ENCODE measurements around the gene AMN. TPM values are rescaled to one million over a fixed set of nuclear protein-coding genes. Genes with fewer than 3 reads are reported as not detected.

Gene AMN
- total RNA-seq, 1 donor = 0.43 TPM

DNA sequence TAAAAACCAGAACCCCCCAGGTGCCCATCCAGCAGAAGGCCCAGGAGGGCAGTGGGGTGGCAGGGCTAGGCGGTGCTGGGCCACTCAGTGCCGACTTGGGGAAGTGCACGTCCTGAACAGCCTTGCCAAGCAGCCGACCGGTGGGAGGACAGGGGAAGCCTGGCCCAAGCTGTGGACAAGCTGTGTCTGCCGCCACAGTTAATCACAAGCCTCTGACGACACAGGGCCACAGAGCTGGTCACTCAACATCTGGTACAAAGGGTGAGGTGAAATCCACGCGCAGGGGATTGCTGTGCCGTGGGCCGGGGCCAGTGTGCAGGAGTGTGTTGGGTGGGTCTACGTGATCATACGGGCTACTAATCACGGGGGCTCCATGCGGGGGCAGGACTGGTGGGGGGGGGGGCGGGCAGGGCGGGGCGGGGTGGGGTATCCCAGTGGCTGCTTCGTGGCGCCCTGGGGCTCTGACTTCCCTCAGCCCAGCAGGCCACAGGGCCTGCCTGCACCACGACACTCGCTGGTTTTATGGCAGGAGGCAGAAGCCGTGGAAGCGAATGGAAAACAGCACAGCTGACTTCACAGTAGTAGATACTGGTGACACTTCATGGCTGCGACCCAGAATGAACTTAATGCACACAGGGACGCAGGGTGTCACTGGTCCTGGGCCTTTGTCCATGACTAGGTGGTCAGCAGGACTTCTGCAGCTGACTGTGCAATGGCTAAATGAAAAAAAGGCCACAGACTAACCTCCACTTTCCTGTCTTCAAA is 10.2 kb downstream of the AMN start:
- no peak overlapping the region for H3K4me3 ChIP-seq (ENCODE audit: low read depth, low read length)
- no peak for DNase-seq (ENCODE audit: low read depth)
- TF ChIP-seq, protein P1, sequence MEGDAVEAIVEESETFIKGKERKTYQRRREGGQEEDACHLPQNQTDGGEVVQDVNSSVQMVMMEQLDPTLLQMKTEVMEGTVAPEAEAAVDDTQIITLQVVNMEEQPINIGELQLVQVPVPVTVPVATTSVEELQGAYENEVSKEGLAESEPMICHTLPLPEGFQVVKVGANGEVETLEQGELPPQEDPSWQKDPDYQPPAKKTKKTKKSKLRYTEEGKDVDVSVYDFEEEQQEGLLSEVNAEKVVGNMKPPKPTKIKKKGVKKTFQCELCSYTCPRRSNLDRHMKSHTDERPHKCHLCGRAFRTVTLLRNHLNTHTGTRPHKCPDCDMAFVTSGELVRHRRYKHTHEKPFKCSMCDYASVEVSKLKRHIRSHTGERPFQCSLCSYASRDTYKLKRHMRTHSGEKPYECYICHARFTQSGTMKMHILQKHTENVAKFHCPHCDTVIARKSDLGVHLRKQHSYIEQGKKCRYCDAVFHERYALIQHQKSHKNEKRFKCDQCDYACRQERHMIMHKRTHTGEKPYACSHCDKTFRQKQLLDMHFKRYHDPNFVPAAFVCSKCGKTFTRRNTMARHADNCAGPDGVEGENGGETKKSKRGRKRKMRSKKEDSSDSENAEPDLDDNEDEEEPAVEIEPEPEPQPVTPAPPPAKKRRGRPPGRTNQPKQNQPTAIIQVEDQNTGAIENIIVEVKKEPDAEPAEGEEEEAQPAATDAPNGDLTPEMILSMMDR (IDR thresholded peaks at IDR 0.05; ENCODE audit: insufficient read depth, low read depth, low read length) = no peak

GRCh38 chr14:102933618-102934231 is 11.3 kb downstream of the AMN start:
- TF ChIP-seq, protein P1 (IDR thresholded peaks at IDR 0.05; ENCODE audit: insufficient read depth, low read depth, low read length) = no peak
- H3K4me3 ChIP-seq (ENCODE audit: low read depth, low read length) = no peak overlapping the region
- DNase-seq (ENCODE audit: low read depth) = no peak

GRCh38 chr14:102935756-102936155 is 13.3 kb downstream of the AMN start:
- no peak overlapping the region for H3K4me3 ChIP-seq (ENCODE audit: low read depth, low read length)
- no peak for DNase-seq (ENCODE audit: low read depth)
- TF ChIP-seq, protein P1 (IDR thresholded peaks at IDR 0.05; ENCODE audit: insufficient read depth, low read depth, low read length) = no peak

- no peak for DNase-seq (ENCODE audit: low read depth)
- TF ChIP-seq, protein P1 (IDR thresholded peaks at IDR 0.05; ENCODE audit: insufficient read depth, low read depth, low read length) = no peak
- H3K4me3 ChIP-seq (ENCODE audit: low read depth, low read length) = no peak overlapping the region
Measured at GRCh38 chr14:102937331-102938175, 15.1 kb downstream of the AMN start.

DNA sequence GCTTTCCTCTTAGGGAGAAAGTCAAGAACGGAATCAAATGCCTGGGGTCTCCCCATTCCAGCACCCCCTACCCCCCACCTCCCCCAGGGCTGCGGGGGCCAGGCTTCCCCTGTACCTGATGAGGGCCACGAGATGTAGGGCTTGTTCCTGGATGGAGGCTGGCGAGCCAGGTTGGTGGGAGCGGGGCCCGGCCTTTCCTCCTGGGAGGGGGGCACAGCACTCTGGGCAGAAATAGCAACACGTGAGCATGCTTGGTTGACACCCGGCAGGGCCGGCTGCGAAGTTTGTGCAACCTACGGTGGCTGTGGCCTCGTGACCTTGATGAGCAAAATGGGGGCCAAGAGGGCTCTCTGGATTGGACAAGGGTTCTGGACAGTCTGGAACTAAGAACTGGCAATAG is 15.7 kb downstream of the AMN start:
- no peak overlapping the region for H3K4me3 ChIP-seq (ENCODE audit: low read depth, low read length)
- DNase-seq (ENCODE audit: low read depth) = no peak
- TF ChIP-seq, protein P1 (IDR thresholded peaks at IDR 0.05; ENCODE audit: insufficient read depth, low read depth, low read length) = no peak

DNA sequence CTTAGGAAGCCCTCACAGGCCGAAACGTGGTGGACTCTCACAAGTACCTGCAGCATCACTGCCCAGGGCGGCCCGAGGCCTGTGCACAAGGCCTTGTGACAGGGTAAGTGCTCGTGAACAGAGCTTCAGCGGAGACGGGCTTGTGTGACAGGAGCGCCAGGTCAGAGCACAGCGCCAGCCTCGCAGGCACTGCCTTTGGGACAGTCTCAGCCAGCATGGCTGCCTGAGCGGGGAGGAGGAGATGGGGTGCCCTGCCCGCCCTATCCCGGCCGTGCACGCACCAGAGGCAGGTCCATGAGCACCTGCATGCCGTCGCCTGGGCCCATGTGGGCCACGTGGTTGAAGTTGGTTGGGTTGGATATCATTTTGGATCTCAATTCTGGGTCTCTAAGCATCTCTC is 16.9 kb downstream of the AMN start:
- DNase-seq (ENCODE audit: low read depth) = no peak
- H3K4me3 ChIP-seq (ENCODE audit: low read depth, low read length) = no peak overlapping the region

More for the DNA sequence above, 16.9 kb downstream of the AMN start:
- TF ChIP-seq, protein P1 (IDR thresholded peaks at IDR 0.05; ENCODE audit: insufficient read depth, low read depth, low read length) = no peak
